Peyer's patch (tissue), 4 donors: ENCODE results near the gene GRIK3.

Experiments
- CTCF ChIP-seq, 6 experiments: fragments of 450-650 bp in 4 of 6; fragments of 200-600 bp in 2 of 6; sonication (generic) in 1 of 6; IDR thresholded peaks; one replicate each; pipeline ENCODE4 v1.5.1; 2017 to 2019; ENCODE audit warnings: antibody characterized with exemption in 6 of 6, mild to moderate bottlenecking in 3 of 6, moderate library complexity in 1 of 6
- POLR2A ChIP-seq, 2 donors: fragments of 450-650 bp; IDR thresholded peaks; one replicate each; pipeline ENCODE4 v1.5.1; 2017; ENCODE audit warnings: antibody characterized with exemption in 2 of 2, mild to moderate bottlenecking in 2 of 2, moderate library complexity in 2 of 2

- TF ChIP-seq CTCF (IDR thresholded peaks at IDR 0.05) (no peak), POLR2A (IDR thresholded peaks at IDR 0.05) (no peak)
Observed at GRCh38 chr1:37020653-37021277, 13.6 kb downstream of the GRIK3 start.
